ENCODE measurements around the gene BPI. TPM values are rescaled to one million over a fixed set of nuclear protein-coding genes. Genes with fewer than 3 reads are reported as not detected.
"Not testable (repeated sequence)": the region's sequence is repeated elsewhere in the genome, so short reads cannot be mapped to it uniquely, and the experiment has no call there.

Gene BPI
- total and polyA plus RNA-seq, 2 donors (not counting 1 experiment from before 2014, with no cell fraction given) = not detected

GRCh38 chr20:38283236-38283635 is 20.7 kb upstream of the BPI start:
- H3K9me3 ChIP-seq (ENCODE audit: control insufficient read depth, insufficient read depth, low read depth, low read length) = no peaks in the 10 kb centered on the region
- H3K4me1 ChIP-seq (ENCODE audit: control insufficient read depth, extremely low read depth, insufficient read depth, low read length) = peaks cover 9% of the 10 kb centered on the region
- no peaks in the 10 kb centered on the region for H3K36me3 ChIP-seq (ENCODE audit: control insufficient read depth, insufficient read depth, low read length)
- H3K27ac ChIP-seq (ENCODE audit: insufficient read depth, low read length) = no peak overlapping the region
- no peak for TF ChIP-seq CTCF (conservative IDR thresholded peaks at IDR 0.05 in 1 of 2, IDR thresholded peaks at IDR 0.05 in 1 of 2; ENCODE audit: low read depth in 1 of 2, low read length in 2 of 2)
- TF ChIP-seq EZH2 (IDR thresholded peaks at IDR 0.05; ENCODE audit: low read length, missing control alignments) = no peak
- H4K20me1 ChIP-seq (ENCODE audit: control insufficient read depth, extremely low read depth, insufficient read depth, low read length) = no peaks in the 10 kb centered on the region
- H3K4me3 ChIP-seq (replicated peaks in 1 of 4; ENCODE audit: control extremely low read depth in 1 of 4, insufficient read depth in 1 of 4, low read depth in 3 of 4, low read length in 4 of 4) = no peak overlapping the region
- H3K27me3 ChIP-seq (ENCODE audit: control insufficient read depth, insufficient read depth, low read length) = no peaks in the 10 kb centered on the region
- H2AFZ ChIP-seq (ENCODE audit: low read length) = no peak overlapping the region
- no peaks in the 10 kb centered on the region for H3K79me2 ChIP-seq (ENCODE audit: control insufficient read depth, insufficient read depth, low read length)
- H3K9ac ChIP-seq (ENCODE audit: insufficient read depth, low read length) = no peak overlapping the region
- H3K4me2 ChIP-seq (ENCODE audit: extremely low read depth, insufficient read depth, low read length) = no peak overlapping the region
- DNase-seq (ENCODE audit: low read depth in 2 of 2) = no peak

- not testable (repeated sequence) for H3K4me2 ChIP-seq (ENCODE audit: extremely low read depth, insufficient read depth, low read length); H3K79me2 ChIP-seq (ENCODE audit: control insufficient read depth, insufficient read depth, low read length); H3K4me3 ChIP-seq (replicated peaks in 1 of 4; ENCODE audit: control extremely low read depth in 1 of 4, insufficient read depth in 1 of 4, low read depth in 3 of 4, low read length in 4 of 4); H3K27ac ChIP-seq (ENCODE audit: insufficient read depth, low read length); H3K36me3 ChIP-seq (ENCODE audit: control insufficient read depth, insufficient read depth, low read length); H3K4me1 ChIP-seq (ENCODE audit: control insufficient read depth, extremely low read depth, insufficient read depth, low read length); H3K9ac ChIP-seq (ENCODE audit: insufficient read depth, low read length); H3K9me3 ChIP-seq (ENCODE audit: control insufficient read depth, insufficient read depth, low read depth, low read length); DNase-seq (ENCODE audit: low read depth in 2 of 2); H3K27me3 ChIP-seq (ENCODE audit: control insufficient read depth, insufficient read depth, low read length); H4K20me1 ChIP-seq (ENCODE audit: control insufficient read depth, extremely low read depth, insufficient read depth, low read length); H2AFZ ChIP-seq (ENCODE audit: low read length)
Observed at GRCh38 chr20:38284066-38284650, 19.8 kb upstream of the BPI start.

- no peaks in the 10 kb centered on the region for H4K20me1 ChIP-seq (ENCODE audit: control insufficient read depth, extremely low read depth, insufficient read depth, low read length)
- no peak overlapping the region for H3K27ac ChIP-seq (ENCODE audit: insufficient read depth, low read length)
- no peak overlapping the region for H3K4me2 ChIP-seq (ENCODE audit: extremely low read depth, insufficient read depth, low read length)
- no peaks in the 10 kb centered on the region for H3K9me3 ChIP-seq (ENCODE audit: control insufficient read depth, insufficient read depth, low read depth, low read length)
- no peak for TF ChIP-seq CTCF (conservative IDR thresholded peaks at IDR 0.05 in 1 of 2, IDR thresholded peaks at IDR 0.05 in 1 of 2; ENCODE audit: low read depth in 1 of 2, low read length in 2 of 2)
- no peak for TF ChIP-seq EZH2 (IDR thresholded peaks at IDR 0.05; ENCODE audit: low read length, missing control alignments)
- no peak overlapping the region for H3K9ac ChIP-seq (ENCODE audit: insufficient read depth, low read length)
- H2AFZ ChIP-seq (ENCODE audit: low read length) = no peak overlapping the region
- DNase-seq (ENCODE audit: low read depth in 2 of 2) = no peak
- peaks cover 4% of the 10 kb centered on the region for H3K4me1 ChIP-seq (ENCODE audit: control insufficient read depth, extremely low read depth, insufficient read depth, low read length)
- no peaks in the 10 kb centered on the region for H3K27me3 ChIP-seq (ENCODE audit: control insufficient read depth, insufficient read depth, low read length)
- H3K36me3 ChIP-seq (ENCODE audit: control insufficient read depth, insufficient read depth, low read length) = no peaks in the 10 kb centered on the region
- no peak overlapping the region for H3K4me3 ChIP-seq (replicated peaks in 1 of 4; ENCODE audit: control extremely low read depth in 1 of 4, insufficient read depth in 1 of 4, low read depth in 3 of 4, low read length in 4 of 4)
- H3K79me2 ChIP-seq (ENCODE audit: control insufficient read depth, insufficient read depth, low read length) = no peaks in the 10 kb centered on the region
Observed at GRCh38 chr20:38284893-38285444, 19.0 kb upstream of the BPI start.

Measured in fibroblast of lung (primary cell).